Measurements from ENCODE around the gene MRPL53. TPM values are rescaled to one million over a fixed set of nuclear protein-coding genes. Genes with fewer than 3 reads are reported as not detected.

The MRPL53 gene
- total and polyA plus RNA-seq, 2 of the 13 experiments (the other 11 are each of a cell fraction or from before 2014, with no cell fraction given): 34.3 to 51.9 TPM

DNA sequence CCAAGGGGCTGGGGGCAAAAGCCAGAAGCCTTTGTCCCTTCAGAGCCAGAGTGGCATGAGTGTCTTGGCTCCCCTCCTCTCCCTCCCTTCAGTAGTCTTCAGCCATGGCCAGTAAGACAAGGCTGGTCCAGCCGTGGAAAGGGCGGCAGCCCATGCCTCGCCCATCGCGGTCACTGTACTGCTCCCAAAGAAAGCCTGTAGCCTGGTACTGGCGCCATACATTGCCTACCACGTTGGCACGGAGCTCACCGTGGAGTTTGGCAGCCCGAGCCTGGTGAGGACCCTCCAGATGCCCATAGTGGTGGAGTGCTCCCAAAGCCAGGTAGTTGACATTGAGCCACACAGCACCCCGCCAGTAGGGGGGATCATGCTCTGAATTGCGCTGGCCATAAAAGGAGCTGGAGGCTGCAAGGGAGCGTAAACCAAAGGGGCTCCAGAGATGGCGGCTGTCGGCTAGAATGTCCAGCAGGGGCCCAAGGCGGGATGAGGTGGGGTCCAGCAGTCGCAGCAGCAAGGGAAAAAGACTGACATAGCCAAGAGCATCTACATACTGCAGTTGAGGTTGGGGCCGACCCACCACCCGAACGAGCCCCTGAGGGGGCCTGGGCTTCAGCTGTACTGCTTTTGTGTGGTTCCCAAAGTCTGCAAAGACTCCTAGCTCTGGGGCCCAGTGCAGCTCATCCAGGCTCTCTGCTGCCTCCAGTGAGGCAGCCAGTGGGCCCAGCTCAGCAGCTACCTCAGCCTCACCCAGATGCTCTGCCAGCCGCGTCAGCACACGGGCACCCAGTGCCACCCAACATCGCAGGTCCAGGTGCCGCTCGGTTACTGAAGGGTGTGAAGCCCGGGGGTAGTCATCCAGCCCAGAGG lies 11.1 kb downstream of the MRPL53 start (continued):
- TF ChIP-seq TBX2 (CRISPR knock-in tag; IDR thresholded peaks at IDR 0.05; ENCODE audit: borderline replicate concordance) (0 out of 2 replicates have a peak, but pooled peaks have one; percentile 3), IKZF4 (CRISPR knock-in tag; IDR thresholded peaks at IDR 0.05; ENCODE audit: borderline replicate concordance, low read depth, not compliant biosample characterization) (no peak), MED13 (CRISPR knock-in tag; IDR thresholded peaks at IDR 0.05) (no peak), JARID2 (CRISPR knock-in tag; IDR thresholded peaks at IDR 0.05; ENCODE audit: insufficient replicate concordance) (no peak)
- TF ChIP-seq, protein P1, sequence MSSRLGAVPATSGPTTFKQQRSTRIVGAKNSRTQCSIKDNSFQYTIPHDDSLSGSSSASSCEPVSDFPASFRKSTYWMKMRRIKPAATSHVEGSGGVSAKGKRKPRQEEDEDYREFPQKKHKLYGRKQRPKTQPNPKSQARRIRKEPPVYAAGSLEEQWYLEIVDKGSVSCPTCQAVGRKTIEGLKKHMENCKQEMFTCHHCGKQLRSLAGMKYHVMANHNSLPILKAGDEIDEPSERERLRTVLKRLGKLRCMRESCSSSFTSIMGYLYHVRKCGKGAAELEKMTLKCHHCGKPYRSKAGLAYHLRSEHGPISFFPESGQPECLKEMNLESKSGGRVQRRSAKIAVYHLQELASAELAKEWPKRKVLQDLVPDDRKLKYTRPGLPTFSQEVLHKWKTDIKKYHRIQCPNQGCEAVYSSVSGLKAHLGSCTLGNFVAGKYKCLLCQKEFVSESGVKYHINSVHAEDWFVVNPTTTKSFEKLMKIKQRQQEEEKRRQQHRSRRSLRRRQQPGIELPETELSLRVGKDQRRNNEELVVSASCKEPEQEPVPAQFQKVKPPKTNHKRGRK (CRISPR knock-in tag; IDR thresholded peaks at IDR 0.05): no peak
- TF ChIP-seq, protein P2, sequence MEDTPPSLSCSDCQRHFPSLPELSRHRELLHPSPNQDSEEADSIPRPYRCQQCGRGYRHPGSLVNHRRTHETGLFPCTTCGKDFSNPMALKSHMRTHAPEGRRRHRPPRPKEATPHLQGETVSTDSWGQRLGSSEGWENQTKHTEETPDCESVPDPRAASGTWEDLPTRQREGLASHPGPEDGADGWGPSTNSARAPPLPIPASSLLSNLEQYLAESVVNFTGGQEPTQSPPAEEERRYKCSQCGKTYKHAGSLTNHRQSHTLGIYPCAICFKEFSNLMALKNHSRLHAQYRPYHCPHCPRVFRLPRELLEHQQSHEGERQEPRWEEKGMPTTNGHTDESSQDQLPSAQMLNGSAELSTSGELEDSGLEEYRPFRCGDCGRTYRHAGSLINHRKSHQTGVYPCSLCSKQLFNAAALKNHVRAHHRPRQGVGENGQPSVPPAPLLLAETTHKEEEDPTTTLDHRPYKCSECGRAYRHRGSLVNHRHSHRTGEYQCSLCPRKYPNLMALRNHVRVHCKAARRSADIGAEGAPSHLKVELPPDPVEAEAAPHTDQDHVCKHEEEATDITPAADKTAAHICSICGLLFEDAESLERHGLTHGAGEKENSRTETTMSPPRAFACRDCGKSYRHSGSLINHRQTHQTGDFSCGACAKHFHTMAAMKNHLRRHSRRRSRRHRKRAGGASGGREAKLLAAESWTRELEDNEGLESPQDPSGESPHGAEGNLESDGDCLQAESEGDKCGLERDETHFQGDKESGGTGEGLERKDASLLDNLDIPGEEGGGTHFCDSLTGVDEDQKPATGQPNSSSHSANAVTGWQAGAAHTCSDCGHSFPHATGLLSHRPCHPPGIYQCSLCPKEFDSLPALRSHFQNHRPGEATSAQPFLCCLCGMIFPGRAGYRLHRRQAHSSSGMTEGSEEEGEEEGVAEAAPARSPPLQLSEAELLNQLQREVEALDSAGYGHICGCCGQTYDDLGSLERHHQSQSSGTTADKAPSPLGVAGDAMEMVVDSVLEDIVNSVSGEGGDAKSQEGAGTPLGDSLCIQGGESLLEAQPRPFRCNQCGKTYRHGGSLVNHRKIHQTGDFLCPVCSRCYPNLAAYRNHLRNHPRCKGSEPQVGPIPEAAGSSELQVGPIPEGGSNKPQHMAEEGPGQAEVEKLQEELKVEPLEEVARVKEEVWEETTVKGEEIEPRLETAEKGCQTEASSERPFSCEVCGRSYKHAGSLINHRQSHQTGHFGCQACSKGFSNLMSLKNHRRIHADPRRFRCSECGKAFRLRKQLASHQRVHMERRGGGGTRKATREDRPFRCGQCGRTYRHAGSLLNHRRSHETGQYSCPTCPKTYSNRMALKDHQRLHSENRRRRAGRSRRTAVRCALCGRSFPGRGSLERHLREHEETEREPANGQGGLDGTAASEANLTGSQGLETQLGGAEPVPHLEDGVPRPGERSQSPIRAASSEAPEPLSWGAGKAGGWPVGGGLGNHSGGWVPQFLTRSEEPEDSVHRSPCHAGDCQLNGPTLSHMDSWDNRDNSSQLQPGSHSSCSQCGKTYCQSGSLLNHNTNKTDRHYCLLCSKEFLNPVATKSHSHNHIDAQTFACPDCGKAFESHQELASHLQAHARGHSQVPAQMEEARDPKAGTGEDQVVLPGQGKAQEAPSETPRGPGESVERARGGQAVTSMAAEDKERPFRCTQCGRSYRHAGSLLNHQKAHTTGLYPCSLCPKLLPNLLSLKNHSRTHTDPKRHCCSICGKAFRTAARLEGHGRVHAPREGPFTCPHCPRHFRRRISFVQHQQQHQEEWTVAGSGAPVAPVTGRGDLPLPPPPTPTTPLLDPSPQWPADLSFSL (CRISPR knock-in tag; IDR thresholded peaks at IDR 0.05): no peak

Measured in HepG2 (cell line).